Non-pigmented ciliary epithelial cell (primary cell): ENCODE results near the gene CSKMT.
A peak's percentile ranks its signal among the peaks of the same experiment; 100 is the strongest.
"Not testable (repeated sequence)": the region's sequence is repeated elsewhere in the genome, so short reads cannot be mapped to it uniquely, and the experiment has no call there.

Experiments
- DNase-seq: peaks from one replicate; pipeline ENCODE4 v3.0.0-alpha.2; 2010; ENCODE audit warnings: low read depth

The CSKMT gene

DNA sequence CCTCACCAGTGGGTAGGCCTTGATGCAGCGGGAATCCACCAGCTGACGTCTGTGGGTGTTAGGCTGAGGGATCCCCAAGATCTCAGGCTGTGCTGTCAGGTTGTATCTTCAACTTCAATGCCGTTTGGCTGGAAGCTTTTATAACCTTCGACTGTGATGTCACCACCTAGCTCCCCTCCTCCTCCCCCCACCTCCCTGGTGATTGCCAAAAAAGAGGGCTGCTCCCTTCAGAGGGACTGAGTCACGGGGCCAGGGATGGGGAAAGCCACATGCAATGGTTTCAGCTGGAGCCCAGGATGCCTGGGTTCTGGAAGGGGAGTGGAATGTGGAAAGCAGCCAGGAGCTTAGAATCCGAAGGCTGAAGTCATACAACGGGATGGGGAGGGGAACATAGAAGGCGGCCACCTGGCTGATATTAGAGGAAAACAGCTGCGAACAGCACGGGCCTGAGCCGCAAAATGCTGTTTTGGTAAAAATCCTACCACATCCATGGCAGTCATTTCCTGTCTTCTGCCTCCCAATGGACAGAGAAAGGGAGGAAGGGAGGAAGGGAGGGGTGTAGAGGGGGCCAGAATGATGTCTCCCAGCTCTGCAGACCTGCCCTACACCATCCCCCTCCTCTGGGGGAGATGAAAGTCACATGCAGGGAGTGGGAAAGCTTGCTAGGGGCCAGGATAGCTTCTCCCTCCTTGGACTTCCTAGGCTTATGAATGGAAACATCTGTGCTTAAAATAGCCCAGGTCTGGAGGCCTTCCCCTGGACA is 24.5 kb downstream of the CSKMT start, which contains the start of gene LRRN4CL:
TSS of gene LRRN4CL (minus strand) at position 110 of the 763 bp plus-strand sequence. CDS start 1,022 bp downstream, outside the sequence.
- DNase-seq, result no peak

GRCh38 chr11:62693624-62694023 is 28.5 kb downstream of the CSKMT start:
- not testable (repeated sequence) for DNase-seq

- no peak for DNase-seq
Observed at GRCh38 chr11:62694455-62695167, 29.5 kb downstream of the CSKMT start.

DNA sequence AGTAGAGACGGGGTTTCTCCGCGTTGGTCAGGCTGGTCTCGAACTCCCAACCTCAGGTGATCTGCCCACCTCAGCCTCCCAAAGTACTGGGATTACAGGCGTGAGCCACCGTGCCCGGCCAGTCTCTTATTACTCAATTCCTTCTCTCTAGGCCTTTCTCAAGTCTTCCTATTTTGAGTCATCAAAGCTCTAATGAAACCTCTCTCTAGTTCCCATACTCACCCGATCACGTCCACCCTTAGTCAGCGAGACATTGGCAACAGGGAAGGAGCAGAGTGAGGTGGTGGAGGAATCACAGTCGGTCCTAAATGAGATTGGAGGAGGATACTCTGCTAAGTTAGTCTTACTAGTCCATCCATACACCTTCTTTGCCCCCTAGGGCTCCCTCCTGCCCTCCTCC is 37.1 kb downstream of the CSKMT start:
- DNase-seq, result no peak

- DNase-seq, result not testable (repeated sequence)
Observed at GRCh38 chr11:62703921-62704320, 38.8 kb downstream of the CSKMT start.

GRCh38 chr11:62705413-62705812 is 40.3 kb downstream of the CSKMT start:
- no peak for DNase-seq

- peak; percentile 60 for DNase-seq
Observed at GRCh38 chr11:62705880-62706849, 41.1 kb downstream of the CSKMT start.

GRCh38 chr11:62706850-62707247 is 41.7 kb downstream of the CSKMT start:
- DNase-seq, result no peak

- DNase-seq, result no peak
Observed at GRCh38 chr11:62707277-62707861, 42.3 kb downstream of the CSKMT start, which contains the start of the genes BSCL2 and GNG3. BSCL2 (minus strand) TSS chr11:62707424; CDS start chr11:62707195, 229 bp downstream. GNG3 (plus strand) TSS chr11:62707676; CDS start chr11:62708296, 620 bp downstream.

DNA sequence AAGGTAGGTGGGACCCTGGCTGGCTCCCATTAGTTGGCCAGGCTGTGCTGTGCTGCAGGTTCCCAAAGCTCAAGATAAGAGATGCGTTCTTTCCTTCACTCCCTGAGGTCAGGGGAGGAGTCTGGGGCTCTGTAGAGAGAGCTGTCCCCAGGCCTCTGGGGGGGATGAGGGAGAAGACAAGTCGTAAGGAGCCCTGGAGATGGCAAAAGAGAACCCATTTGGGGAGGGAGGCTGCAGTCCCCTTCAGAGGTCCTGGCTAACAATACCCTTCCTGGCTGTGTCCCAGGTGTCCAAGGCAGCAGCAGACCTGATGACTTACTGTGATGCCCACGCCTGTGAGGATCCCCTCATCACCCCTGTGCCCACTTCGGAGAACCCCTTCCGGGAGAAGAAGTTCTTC is 43.3 kb downstream of the CSKMT start:
- DNase-seq, result no peak

DNA sequence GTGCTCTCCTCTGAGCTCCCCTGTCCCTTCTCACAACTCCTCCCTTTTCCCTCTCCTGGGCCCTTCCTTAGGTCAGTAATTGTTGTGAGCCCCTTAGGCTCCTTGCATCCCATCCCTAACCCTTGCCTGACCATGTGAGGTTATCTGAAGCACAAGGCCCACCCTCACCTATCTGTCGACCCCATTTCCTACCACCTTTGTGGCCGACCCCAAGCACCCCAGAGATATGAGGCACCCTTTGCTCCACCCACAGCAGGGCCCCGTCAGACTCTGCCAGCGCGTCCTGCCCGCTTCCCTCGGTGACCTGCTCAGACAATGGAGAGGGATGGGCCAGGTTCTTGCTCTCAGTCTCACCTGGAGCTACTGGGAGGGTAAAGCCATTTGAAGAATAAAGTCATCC is 43.7 kb downstream of the CSKMT start:
- no peak for DNase-seq

GRCh38 chr11:62709247-62710000 is 44.3 kb downstream of the CSKMT start:
- peak; percentile 90 for DNase-seq

GRCh38 chr11:62710001-62710345 is 44.9 kb downstream of the CSKMT start:
- DNase-seq, result no peak

DNA sequence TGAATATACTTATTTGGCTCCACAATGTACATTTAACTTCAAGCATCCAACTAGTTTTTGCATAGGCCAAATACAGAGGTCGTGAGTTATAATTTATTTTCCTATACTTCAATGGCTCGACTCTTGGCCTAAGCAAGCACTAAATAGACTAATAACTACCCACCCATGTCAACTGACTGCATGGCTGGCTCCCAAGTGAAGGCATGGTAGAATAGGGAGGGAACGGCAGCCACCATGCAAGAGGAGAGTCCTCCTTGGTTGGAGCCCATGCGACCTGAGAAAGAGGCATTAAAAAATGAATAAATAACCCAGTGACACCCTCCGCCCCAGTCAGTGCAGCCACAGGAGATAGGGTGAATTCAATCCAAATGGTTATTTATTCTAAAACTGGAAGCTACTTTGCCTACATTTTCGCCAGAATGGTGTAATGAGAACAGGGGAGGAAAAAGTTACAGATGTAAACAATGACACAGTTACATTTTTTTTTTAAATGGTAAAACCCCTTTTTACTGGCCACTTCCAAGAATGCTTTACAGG is 47.2 kb downstream of the CSKMT start:
- DNase-seq, result no peak

- no peak for DNase-seq
Observed at GRCh38 chr11:62712861-62713260, 47.7 kb downstream of the CSKMT start.

DNA sequence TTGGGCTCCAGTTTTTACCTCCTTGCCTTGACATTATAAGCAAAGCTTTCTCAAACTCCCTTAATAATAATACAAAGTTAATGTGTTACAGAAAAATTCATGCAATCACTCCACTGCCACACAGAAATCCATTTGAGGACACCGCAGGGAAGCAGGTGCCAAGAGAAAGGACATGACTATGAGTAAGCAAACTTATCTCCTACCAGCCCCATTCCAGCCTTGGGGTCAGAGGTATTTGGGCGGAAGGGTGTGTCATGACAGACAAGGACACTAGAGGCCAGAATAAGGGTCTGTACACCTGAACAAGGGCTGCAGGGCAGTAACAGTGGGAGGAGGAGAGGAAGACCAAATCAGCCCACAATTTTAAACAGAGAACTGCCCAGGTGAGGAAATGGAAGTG is 48.2 kb downstream of the CSKMT start:
- no peak for DNase-seq

- no peak for DNase-seq
Observed at GRCh38 chr11:62715150-62716130, 50.3 kb downstream of the CSKMT start.

- no peak for DNase-seq
Observed at GRCh38 chr11:62716206-62716605, 51.1 kb downstream of the CSKMT start.

- no peak for DNase-seq
Observed at GRCh38 chr11:62716816-62717215, 51.7 kb downstream of the CSKMT start.
